ENCODE measurements around the gene UBR4. TPM values are rescaled to one million over a fixed set of nuclear protein-coding genes. Genes with fewer than 3 reads are reported as not detected.

The UBR4 gene
- total and polyA plus RNA-seq, 2 of the 8 experiments (the other 6 are each of a cell fraction or from before 2014, with no cell fraction given), result 139 to 152 TPM

- Histone ChIP-seq H3K79me1 (ENCODE audit: low read depth, low read length) (no peaks in the 10 kb centered on the region; the same call in 1 of the 2 replicates), H4K20me1 (replicated peaks in 1 of 2; ENCODE audit: control insufficient read depth in 1 of 2, insufficient read depth in 2 of 2, low read length in 2 of 2) (peaks cover 4 to 12% of the 10 kb centered on the region in 2 experiments), H2BK12ac (ENCODE audit: low read depth, low read length) (no peak overlapping the region), H3K9me3 (ENCODE audit: insufficient read depth in 2 of 2, low read depth in 1 of 2, low read length in 1 of 2) (peaks cover 3% of the 10 kb centered on the region in 2 experiments; a peak in 2 of 4 replicates), H3K56ac (replicated peaks; ENCODE audit: insufficient read length, low read depth, low read length) (no peak overlapping the region), H2BK120ac (replicated peaks; ENCODE audit: low read depth, low read length) (no peak overlapping the region), H4K5ac (ENCODE audit: insufficient read length, low read depth, low read length) (no peak overlapping the region), H3K36me3 (ENCODE audit: control insufficient read depth in 2 of 4, insufficient read depth in 4 of 4, low read length in 3 of 4) (peaks cover 40 to 94% (median 69%) of the 10 kb centered on the region in 4 experiments), H3K23me2 (ENCODE audit: low read depth, low read length) (no peaks in the 10 kb centered on the region), H2BK15ac (ENCODE audit: low read length) (no peak overlapping the region), H2AFZ (ENCODE audit: low read length) (no peak overlapping the region), H3K27ac (ENCODE audit: low read depth, low read length) (no peak overlapping the region), H3K4ac (replicated peaks; ENCODE audit: insufficient read length, low read depth, low read length) (no peak overlapping the region), H4K8ac (ENCODE audit: extremely low read depth, insufficient read depth, low read length) (no peak overlapping the region), H2AK5ac (ENCODE audit: low read depth, low read length) (no peak overlapping the region), H2BK20ac (ENCODE audit: low read length) (no peak overlapping the region), H3K4me3 (ENCODE audit: extremely low read depth in 1 of 4, insufficient read depth in 2 of 4, low read depth in 3 of 4, low read length in 4 of 4) (no peak overlapping the region), H3K14ac (ENCODE audit: insufficient read length) (no peak overlapping the region), H3K4me2 (ENCODE audit: insufficient read depth in 1 of 2, low read depth in 2 of 2, low read length in 2 of 2) (no peak overlapping the region), H3K23ac (ENCODE audit: insufficient read length) (no peak overlapping the region), H3K4me1 (replicated peaks in 1 of 4; ENCODE audit: control insufficient read depth in 3 of 4, insufficient read depth in 4 of 4, low read length in 3 of 4) (0 out of 7 replicates have a peak, but pooled peaks cover 0 to 6% (median 0%) of the 10 kb centered on the region in 4 experiments), H2BK5ac (ENCODE audit: low read depth, low read length) (no peak overlapping the region), H3K9ac (replicated peaks in 1 of 4; ENCODE audit: extremely low read depth in 1 of 4, low read depth in 3 of 4, low read length in 3 of 4) (no peak overlapping the region), H3K79me2 (ENCODE audit: control insufficient read depth in 1 of 2, insufficient read depth in 2 of 2, low read length in 2 of 2) (no peaks in the 10 kb centered on the region; a peak in 1 of 4 replicates), H3K27me3 (replicated peaks in 1 of 4; ENCODE audit: control insufficient read depth in 3 of 4, extremely low read depth in 1 of 4, insufficient read depth in 3 of 4, low read length in 3 of 4) (no peaks in the 10 kb centered on the region), H3K18ac (ENCODE audit: extremely low read depth, low read length) (no peak overlapping the region), H4K91ac (replicated peaks; ENCODE audit: insufficient read length, low read length) (no peak overlapping the region)
- WGBS, 2 experiments (ENCODE audit: extremely low coverage in 1 of 2, insufficient coverage in 1 of 2, insufficient read length in 1 of 2, insufficient replicate concordance in 2 of 2, low coverage in 1 of 2, low lambda C conversion rate in 2 of 2, missing lambda C conversion rate in 1 of 2), result 87% methylated on average over 13 of the region's 13 CpGs; no CpG with 5 or more reads in 1 of the 2 experiments
- DNase-seq (ENCODE audit: low read depth in 1 of 2, low spot score in 2 of 2), result no peak
- ChIA-PET CTCF (ENCODE audit: partially characterized antibody) (interaction anchor here (0.9 to 3.7 kb wide), 5 partner anchors 10 to 41 kb away, joined by 3 to 13 read pairs (median 4); no protein-coding TSS in a partner anchor), POLR2A (ENCODE audit: partially characterized antibody) (interaction anchor here (0.6 to 1.2 kb wide), 4 partner anchors 13 to 113 kb away, joined by 3 to 4 read pairs (median 3); partner anchors contain the start of gene MRTO4)
- FAIRE-seq, result no peak
- TF ChIP-seq CHD1 (IDR thresholded peaks at IDR 0.05; ENCODE audit: low read depth, low read length) (no peak), CEBPB (IDR thresholded peaks at IDR 0.05; ENCODE audit: low read depth, low read length) (no peak), SIX5 (IDR thresholded peaks at IDR 0.05; ENCODE audit: low read depth, low read length) (no peak), CBX5 (IDR thresholded peaks at IDR 0.05; ENCODE audit: low read depth, low read length) (no peak), ATF2 (IDR thresholded peaks at IDR 0.05; ENCODE audit: low read length) (no peak), CREB1 (IDR thresholded peaks at IDR 0.05) (no peak), RAD21 (IDR thresholded peaks at IDR 0.05 in 1 of 2, conservative IDR thresholded peaks at IDR 0.05 in 1 of 2; ENCODE audit: low read depth in 2 of 2, low read length in 2 of 2) (no peak), SUZ12 (IDR thresholded peaks at IDR 0.05; ENCODE audit: low read length) (no peak), KDM1A (IDR thresholded peaks at IDR 0.05; ENCODE audit: borderline replicate concordance, low read length) (no peak), SIN3A (conservative IDR thresholded peaks at IDR 0.05 in 1 of 2, IDR thresholded peaks at IDR 0.05 in 1 of 2; ENCODE audit: low read depth in 1 of 2, low read length in 2 of 2) (no peak), ZNF274 (IDR thresholded peaks at IDR 0.05; ENCODE audit: borderline replicate concordance, extremely low read depth, low read length) (no peak)
Observed at GRCh38 chr1:19138958-19139581, 71.0 kb downstream of the UBR4 start.
